NCI-H748 treated with DMSO at 0.1 percent for 48 hours (cell line): ENCODE data around the gene CD302.
"Not testable (repeated sequence)": the region's sequence is repeated elsewhere in the genome, so short reads cannot be mapped to it uniquely, and the experiment has no call there.

Source experiments
- DNase-seq: peaks from one replicate; lab custom pipeline; 2025; lab: John Stamatoyannopoulos, UW

The CD302 gene

DNA sequence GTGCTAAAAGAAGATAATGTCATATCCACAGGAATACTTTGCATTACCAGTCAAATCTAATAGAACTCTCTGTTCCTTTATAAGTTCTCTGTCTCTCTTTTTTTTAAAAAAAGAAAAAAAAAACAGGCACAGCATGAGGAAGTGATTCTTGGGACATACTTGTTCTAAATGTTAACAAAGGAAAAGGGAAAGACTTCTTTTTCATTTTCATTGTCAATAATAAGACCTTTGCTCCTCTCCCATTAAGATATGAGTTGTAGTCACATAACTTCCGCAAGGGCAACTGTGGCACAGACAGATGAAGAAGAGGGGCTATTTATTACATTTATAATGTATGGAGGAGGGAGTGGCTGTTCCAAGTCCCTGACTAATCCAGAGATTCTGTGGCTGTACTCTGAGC, 4.7 kb downstream of the CD302 start:
- DNase-seq, result no peak

DNA sequence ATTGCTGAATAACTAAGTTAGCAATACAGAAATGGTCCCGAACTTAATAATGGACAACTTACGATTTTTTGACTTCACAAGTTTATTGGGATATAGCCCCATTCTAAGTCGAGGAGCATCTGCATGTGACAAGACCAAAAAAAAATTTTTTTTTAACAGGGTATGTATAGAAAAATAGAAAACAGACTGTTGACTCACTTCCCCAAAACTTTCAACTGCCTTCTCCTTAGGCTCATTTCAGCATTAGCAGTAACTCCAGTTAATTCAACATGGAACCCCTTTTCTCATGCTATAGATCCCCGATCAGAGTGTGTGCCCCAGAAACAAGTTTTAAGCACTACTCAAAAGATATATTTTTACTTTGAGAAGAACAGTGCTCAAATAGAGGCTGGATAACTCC, 5.4 kb downstream of the CD302 start:
- DNase-seq, result no peak

DNA sequence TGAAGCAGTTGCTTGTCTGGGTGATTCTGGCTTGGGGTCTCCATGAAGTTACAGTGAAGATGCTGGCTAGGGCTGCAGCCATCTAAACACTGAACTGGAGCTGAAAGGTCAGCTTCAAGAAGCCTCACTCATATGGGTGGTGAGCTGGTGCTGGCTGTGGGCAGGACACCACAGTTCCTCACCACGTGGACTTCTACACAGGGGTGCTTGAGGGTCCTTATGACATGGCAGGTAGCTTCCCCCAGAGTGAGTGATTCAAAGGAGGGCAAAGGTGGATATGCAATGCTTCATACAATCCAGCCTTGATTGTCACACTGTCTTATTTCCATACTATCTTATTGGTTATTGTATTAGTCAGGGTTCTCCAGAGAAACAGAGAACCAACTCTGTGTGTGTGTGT, 6.0 kb downstream of the CD302 start:
- DNase-seq, result no peak

DNA sequence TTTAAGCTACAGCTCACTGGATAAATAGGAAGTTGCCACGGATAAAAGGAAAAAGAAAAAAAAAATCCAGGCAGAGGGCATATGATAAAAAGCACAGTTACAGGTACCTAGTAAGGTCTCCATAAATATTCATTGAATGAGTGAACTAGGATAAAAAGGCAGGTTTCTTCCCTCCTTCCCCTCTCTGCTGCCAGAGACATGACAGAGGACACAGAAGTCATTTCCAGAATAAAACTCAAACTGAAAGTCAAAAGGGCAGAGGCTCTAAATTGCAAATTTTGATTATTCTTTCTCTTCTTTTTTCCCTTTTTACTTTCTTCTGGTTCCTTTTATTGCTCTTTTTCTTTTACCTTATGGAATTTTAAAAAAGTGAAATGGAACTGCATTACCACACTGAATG, 7.7 kb downstream of the CD302 start:
- no peak for DNase-seq

DNA sequence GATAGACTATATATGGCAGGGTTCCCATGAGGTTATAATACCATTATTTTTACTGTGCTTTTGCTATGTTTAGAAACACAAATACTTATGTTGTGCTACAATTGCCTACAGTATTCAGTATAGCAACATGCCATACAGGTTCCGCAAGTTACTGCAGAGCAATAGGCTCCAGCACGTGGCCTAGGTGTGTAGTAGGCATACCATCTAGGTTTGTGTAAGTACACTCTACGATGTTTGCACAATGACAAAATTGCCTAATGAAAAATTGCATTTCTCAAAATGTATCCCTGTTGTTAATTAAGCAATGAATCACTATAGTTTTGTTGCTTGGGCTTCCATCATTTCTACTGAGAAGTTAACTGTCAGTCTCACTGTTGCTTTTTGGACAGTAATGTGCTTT, 9.8 kb downstream of the CD302 start:
- DNase-seq, result peak; percentile 51

DNA sequence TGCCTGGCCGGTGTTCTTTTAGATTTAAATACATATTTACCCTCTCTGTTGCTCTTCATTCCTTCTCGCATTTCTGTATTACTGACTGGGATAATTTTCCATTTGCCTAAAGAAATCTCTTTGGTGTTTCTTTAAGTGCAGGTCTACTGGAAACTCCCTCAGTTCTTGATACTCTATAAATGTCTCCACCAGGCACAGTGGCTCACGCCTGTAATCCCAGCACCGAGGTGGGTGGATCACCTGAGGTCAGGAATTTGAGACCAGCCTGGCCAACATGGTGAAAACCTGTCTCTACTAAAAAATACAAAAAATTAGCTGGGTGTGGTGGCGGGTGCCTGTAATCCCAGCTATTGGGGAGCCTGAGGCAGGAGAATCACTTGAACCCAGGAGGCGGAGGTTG, 10.4 kb downstream of the CD302 start:
- not testable (repeated sequence) for DNase-seq

DNA sequence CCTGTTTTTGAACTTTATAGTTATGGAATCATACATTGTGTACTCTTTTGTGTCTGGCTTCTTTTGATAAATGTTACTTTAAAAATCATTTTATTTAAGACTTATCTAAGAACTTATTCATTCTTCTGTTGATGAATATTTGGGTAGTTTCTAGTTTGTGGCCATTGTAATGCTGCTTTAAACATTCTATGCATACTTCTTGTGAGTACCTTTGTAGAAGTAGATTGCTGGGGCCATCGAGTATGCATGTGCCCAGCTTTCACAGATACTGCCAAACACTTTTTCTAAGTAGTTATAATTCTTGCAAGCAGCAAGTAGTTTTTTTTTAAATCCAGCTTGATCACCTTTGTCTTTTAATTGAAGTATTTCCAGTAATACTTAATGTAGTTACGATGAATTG, 11.1 kb downstream of the CD302 start:
- no peak for DNase-seq

DNA sequence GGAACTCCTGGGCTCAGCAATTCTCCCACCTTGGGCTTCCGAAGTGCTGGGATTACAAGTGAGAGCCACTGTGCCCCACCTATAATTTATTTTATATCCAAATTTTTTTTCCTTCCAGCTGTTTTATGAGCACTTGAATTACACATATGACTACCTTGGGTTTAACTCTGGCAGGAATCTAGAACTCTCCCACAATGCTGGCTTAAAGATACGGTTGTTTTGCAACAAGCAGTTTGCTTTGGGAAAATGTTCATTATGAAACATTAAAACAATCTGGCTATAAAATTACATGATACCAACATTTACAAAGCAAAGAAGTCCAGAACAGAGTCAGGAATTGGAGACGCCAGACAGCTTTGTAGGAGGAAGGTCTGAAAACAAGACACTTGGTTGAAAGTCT, 12.8 kb downstream of the CD302 start:
- DNase-seq, result no peak

DNA sequence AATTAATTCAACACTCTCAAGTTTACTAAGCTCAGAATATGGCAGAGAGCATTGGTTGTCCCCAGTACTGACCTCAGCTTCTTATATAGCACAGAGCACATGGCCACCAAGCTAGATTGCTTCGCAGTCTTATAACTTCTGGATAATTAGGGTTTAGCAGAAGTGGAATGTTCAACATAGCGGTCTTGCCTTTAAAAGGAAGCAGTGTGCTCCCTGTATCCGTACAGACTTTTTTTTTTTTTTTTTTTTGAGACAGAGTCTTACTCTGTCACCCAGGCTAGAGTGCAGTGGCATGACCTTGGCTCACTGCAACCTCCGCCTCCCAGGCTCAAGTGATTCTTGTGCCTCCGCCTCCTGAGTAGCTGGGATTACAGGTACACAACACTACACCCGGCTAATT, 13.3 kb downstream of the CD302 start:
- not testable (repeated sequence) for DNase-seq

DNA sequence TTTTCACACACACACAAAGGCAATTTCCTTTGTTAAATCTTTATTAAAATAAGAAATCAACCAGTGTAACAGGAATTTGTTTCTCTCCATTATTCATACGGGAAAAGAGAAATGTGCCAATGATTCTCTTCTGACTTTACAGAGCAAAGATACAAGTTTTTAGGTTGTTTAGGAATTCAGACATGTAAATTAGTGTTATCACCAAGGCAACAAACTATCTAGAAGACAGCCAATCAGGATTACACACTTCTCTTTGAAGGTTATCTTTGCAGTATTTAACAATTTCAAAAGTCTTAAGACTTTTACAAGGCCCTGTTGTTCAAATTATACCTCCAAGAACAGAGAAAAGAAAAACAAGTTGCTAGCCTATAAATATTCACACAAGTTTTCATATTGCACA, 14.5 kb downstream of the CD302 start:
- no peak for DNase-seq

DNA sequence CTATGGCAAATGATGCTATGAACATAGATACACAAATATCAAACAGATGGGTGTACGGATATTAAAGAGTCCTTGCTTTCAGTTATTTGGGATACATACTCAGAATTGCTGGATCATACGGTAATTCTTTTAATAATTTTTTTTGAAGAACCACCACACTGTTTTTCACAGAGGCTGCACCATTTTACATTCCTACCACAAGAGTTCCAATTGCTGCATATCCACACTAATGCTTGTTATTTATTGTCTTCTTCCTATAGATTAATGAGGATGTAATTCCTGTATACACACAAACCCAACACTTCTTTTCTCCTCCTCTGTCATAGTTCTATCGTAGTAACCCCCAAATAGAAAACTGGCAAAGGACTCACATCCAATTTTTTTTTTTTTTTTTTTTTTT, 21.7 kb downstream of the CD302 start:
- no peak for DNase-seq

DNA sequence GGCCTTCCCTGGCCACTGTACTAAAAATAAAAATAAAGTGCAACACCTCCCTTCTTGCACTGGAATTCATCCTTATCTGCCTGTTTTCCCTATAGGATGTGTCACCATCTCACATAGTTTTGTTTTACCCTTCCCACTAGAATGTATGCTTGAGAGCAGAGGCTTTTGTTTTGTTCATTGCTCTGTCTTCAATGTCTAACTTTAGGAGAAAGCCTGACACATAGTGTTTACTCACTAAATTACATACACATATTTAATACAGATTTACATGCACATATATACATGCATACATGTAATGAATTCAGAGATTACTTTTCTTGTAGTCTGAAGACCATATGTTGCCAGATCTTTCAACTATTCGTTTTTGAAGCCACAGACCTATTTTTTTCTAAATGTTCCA, 23.0 kb downstream of the CD302 start:
- no peak for DNase-seq

DNA sequence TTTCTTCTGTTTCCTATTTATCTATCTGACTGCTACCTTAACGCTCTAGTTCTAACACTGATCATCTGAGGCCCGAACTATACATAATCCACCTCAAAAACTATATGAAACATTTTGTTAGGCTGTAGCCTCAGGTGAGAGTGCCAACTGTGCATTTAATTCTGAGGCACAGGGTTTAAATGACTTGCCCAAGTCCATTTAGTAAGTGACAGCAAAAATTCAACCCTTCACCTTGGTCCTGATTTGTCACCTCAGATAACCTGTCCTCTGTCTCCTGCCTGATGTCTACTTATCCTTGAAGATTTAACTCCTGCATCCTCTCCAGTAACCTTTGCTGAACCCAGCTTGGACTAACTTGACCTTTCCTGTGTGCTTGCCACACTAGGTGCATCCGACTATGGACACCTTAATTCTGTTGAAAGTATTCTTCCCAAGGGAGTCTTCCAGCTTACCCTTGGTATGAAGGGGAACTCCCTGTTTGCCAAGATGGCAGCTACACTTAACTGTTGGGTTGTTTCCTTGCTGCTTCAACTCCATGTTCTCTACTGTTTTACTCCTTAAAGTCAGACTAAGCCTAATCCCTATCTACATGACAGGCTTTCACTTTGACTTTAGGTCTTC, 23.5 kb downstream of the CD302 start:
- no peak for DNase-seq

DNA sequence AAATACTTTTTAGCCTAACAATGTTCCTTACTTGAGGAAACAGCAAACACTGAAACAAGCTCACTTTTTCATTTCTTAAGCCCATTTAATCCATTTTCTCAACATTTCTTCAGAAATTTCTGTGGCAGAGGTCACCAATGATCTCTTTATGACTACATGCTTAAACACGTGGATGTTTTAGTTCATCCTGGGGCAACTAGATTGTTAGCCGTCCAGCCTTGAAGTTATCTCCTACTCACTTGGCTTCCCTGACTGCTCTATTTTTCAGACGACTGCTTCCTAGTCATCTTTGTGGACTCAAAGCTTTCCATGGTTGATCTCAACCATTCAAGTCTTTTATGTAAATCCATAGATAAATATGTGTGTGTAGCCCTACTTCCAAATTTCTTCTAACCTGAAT, 24.1 kb downstream of the CD302 start:
- no peak for DNase-seq

DNA sequence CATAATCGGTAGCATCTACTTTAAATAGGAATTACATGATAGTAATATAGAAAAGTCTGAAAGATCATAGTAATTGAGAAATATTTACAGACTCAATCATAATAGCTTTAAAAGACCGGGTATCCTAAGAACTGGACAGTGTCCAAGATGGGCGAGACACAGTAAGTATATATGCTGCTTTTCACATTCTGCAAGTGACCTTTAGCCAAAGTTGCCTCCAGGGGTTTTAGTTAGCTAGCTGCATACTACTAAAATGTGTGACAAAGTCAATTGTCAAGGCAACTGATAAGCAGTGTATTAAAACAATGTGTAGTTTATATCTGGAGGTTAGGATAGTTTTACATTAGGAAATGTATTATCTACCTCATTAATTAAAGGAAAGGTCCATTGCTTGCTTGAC, 24.6 kb downstream of the CD302 start:
- no peak for DNase-seq

DNA sequence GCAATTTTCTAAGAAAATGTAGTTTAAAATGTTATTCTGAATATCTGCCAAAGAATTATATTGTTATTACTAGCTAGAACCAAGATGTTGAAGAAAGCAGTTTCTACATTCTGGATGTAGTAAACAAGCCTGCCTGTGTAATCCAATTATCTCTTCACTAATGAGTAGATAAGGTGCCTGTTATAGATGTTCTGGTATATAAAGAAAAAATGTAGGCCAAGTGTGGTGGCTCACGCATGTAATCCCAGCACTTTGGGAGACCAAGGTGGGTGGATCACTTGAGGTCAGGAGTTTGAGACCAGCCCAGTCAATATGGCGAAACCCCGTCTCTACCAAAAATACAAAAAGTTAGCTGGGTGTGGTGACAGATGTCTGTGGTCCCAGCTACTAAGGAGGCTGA, 28.9 kb downstream of the CD302 start:
- no peak for DNase-seq

DNA sequence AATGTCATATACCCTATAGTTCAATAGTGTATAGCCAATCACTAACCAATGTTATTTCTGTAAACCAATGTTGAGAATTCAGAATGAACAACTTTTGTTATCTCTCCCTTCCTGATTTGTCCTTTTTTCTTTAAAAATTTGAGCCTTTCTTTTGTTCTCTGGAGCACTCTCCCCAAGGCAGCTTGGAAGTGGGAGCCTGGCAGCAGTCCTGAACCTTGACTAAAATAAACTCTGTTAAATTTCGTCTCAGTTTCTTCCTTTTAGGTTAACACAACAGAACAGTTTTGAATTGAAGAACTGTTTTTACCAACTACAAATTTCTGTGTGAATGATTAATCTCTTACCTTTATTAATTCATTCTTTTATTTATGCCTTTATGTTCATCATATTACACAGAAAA, 35.9 kb downstream of the CD302 start:
- no peak for DNase-seq

DNA sequence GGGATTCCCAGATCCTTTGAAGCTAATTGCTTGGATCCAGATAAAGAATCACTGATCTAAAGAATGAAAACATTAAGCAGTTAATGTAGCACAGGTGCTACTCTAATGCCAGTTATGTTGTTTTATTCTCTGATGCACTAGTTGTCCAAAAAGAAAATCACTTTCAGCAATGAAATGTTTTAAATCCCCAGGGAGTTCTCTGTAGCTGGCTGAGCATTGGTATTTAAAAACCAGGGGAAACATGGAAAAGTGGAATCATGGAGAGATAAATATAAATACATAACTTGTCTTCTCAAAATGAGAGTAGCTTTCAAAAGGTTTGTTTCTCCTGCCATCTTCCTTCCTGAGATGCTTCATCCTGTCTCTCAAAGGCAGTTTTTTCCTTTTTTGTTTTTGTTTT, 37.7 kb downstream of the CD302 start:
- DNase-seq, result no peak

DNA sequence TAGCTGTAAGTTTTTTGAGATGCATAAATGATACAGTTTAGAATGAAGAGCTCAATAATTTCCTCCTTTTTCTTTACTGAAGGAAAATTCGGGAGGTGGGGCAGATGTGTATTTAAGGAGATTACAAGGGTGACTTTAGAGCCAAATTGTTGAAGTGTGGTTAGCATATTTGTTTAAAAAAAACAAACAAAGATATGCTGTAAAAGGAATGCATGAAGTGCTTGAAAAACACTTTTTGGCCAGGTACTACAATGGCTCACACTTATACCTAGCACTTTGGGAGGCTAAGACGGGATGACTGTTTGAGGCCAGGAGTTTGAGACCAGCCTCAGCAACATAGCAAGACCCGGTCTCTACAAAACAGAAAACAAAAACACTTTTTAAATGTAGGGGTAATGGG, 38.4 kb downstream of the CD302 start:
- DNase-seq, result no peak

DNA sequence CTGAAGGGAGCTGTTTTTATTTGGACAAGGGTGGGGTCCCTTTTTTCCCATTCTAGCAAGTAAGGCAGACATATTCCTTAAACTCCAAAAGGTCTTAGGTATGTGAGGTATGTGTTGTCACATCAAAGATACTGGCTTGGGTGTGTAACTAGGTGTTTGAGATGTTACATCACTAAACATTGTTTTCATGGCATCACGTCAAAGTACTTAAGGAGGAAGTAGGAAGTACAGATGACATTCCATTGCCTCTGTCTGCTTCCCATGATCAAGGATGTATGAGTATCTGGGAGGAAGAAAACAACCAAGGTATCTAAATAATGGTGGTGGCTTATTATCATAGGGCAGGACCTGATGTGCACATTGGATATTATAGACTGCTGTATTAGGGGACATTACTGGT, 39.3 kb downstream of the CD302 start:
- no peak for DNase-seq

DNA sequence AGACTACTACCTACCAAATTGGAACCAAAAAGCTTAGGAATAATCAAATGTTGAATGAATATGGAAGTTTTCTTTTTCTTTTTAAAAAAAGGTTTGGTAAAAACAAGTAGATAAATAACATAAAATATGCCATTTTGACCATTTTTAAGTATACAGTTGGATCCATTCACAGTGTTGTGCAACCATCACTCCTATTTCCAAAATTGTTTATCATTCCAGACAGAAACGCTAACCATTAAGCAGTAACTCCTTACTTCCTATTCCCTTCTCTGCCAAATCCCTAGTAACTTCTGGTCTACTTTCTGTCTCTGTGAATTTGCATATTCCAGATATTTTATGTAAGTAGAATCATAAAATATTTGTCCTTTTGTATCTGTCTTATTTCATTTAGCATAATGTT, 39.8 kb downstream of the CD302 start:
- no peak for DNase-seq

DNA sequence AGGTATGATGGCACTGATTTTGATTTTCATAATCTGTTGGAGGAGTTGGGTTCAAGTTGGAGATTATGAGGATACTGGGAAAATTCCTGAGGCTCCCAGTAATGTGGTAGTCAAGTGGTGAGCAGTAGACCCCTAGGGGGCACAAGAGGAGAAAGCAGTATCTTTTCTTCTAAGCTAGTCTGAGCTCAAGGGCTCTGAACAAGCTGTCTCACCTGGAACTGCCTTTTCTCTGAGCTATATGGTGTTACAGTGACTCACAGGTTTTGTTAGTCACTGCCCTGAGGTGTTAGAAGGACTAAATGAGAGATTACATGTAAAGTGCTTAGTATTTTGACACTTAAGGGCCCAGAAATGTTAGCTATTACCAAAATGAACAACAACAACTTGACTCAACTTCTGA, 42.2 kb downstream of the CD302 start:
- no peak for DNase-seq

DNA sequence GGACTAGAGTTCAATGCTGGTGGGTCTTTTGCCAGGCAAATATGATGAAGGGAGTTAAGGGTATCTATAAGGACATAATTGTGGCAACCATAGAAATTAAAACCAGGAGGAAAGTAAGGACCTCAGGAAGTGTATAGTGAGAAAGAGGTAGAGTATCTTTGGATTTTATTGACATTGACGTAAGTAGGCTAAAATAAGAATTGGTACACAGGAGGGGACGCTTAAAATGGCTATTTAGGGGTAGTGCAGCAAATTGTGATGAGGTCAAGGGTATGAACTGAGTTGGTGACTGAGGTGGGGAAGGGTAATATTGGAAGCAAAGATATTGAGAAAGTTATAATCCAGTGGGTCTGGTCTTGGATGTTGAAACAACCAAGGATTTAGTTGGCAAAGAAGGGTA, 43.0 kb downstream of the CD302 start:
- DNase-seq, result no peak

DNA sequence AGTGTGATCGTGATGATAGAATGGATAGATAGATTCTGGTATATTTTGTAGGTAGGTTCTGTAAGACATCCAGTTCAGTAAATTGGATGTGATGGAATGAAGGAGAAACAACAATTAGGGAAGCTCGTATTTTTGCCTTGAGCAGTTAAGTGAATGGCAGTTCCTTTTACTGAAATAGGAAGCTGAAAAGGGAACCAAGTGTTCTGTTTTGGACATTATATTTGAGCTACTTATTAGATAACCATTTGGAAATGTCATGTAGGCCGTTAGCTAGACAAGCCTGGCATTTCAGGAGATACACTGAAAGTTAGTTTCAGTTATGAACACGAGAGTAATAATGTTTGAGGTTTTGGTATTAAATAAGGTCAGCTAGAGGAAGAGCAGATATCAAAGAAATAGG, 44.2 kb downstream of the CD302 start:
- no peak for DNase-seq

DNA sequence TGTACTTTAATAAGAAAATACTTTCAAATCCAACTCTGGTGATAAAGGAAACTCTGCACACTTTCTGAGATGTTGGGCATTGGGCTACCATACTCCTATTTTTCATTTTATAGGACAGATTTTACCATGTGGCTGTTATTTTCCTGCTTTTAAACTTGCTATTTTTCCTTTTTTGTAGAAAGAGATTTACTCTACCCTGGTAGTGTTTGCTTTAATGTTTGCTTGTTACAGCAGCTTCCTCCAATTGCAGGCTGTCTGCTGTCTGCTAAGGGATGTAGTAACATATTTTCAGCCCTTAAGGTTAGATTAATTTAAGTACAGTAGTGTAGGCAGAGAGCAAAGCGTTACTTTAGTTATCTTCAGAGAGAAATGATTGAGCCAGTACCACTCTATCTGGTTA, 47.1 kb downstream of the CD302 start:
- no peak for DNase-seq
